NB4 (cell line): ENCODE data around the gene B3GALT5.

Experiments
- POLR2A ChIP-seq: IDR thresholded peaks from 2 replicates; pipeline ENCODE4 v1.6.1; 2011; ENCODE audit warnings: mild to moderate bottlenecking; ENCODE audit not compliant: insufficient read length; ENCODE audit errors: extremely low read depth
- TF ChIP-seq, protein P1 (sequence below): IDR thresholded peaks from one replicate; pipeline ENCODE4 v1.5.1; 2012; ENCODE audit warnings: low read depth, low read length

DNA sequence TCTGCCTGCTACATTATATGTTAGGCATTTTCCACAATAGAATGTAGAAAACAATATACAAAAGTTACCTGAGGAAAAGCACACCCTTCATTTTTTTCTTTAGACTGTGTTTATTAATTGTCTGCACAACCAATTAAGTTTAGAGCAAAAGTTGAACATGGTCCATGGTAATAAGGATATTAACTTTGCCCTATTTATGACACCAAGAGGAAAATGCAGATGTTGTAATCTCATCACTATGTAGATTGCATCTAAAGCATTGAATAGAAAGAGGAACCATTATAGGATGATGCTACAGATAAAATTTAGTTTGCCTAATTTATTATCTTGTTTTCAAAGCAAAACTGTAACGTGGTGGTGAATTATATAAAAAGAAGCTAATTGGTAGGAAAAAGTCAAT lies 72.5 kb downstream of the B3GALT5 start:
- TF ChIP-seq, protein P1, sequence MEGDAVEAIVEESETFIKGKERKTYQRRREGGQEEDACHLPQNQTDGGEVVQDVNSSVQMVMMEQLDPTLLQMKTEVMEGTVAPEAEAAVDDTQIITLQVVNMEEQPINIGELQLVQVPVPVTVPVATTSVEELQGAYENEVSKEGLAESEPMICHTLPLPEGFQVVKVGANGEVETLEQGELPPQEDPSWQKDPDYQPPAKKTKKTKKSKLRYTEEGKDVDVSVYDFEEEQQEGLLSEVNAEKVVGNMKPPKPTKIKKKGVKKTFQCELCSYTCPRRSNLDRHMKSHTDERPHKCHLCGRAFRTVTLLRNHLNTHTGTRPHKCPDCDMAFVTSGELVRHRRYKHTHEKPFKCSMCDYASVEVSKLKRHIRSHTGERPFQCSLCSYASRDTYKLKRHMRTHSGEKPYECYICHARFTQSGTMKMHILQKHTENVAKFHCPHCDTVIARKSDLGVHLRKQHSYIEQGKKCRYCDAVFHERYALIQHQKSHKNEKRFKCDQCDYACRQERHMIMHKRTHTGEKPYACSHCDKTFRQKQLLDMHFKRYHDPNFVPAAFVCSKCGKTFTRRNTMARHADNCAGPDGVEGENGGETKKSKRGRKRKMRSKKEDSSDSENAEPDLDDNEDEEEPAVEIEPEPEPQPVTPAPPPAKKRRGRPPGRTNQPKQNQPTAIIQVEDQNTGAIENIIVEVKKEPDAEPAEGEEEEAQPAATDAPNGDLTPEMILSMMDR = no peak
- TF ChIP-seq POLR2A = no peak
